Measurements from ENCODE around the gene KIAA1328.
"Not testable (repeated sequence)": the region's sequence is repeated elsewhere in the genome, so short reads cannot be mapped to it uniquely, and the experiment has no call there.

- TF ChIP-seq, protein P1, sequence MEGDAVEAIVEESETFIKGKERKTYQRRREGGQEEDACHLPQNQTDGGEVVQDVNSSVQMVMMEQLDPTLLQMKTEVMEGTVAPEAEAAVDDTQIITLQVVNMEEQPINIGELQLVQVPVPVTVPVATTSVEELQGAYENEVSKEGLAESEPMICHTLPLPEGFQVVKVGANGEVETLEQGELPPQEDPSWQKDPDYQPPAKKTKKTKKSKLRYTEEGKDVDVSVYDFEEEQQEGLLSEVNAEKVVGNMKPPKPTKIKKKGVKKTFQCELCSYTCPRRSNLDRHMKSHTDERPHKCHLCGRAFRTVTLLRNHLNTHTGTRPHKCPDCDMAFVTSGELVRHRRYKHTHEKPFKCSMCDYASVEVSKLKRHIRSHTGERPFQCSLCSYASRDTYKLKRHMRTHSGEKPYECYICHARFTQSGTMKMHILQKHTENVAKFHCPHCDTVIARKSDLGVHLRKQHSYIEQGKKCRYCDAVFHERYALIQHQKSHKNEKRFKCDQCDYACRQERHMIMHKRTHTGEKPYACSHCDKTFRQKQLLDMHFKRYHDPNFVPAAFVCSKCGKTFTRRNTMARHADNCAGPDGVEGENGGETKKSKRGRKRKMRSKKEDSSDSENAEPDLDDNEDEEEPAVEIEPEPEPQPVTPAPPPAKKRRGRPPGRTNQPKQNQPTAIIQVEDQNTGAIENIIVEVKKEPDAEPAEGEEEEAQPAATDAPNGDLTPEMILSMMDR (IDR thresholded peaks at IDR 0.05; ENCODE audit: insufficient read depth, low read length), result not testable (repeated sequence)
- not testable (repeated sequence) for TF ChIP-seq POLR2AphosphoS5 (IDR thresholded peaks at IDR 0.05; ENCODE audit: low read depth); SPI1 (IDR thresholded peaks at IDR 0.05; ENCODE audit: borderline replicate concordance, low read depth)
- TF ChIP-seq, protein P2, sequence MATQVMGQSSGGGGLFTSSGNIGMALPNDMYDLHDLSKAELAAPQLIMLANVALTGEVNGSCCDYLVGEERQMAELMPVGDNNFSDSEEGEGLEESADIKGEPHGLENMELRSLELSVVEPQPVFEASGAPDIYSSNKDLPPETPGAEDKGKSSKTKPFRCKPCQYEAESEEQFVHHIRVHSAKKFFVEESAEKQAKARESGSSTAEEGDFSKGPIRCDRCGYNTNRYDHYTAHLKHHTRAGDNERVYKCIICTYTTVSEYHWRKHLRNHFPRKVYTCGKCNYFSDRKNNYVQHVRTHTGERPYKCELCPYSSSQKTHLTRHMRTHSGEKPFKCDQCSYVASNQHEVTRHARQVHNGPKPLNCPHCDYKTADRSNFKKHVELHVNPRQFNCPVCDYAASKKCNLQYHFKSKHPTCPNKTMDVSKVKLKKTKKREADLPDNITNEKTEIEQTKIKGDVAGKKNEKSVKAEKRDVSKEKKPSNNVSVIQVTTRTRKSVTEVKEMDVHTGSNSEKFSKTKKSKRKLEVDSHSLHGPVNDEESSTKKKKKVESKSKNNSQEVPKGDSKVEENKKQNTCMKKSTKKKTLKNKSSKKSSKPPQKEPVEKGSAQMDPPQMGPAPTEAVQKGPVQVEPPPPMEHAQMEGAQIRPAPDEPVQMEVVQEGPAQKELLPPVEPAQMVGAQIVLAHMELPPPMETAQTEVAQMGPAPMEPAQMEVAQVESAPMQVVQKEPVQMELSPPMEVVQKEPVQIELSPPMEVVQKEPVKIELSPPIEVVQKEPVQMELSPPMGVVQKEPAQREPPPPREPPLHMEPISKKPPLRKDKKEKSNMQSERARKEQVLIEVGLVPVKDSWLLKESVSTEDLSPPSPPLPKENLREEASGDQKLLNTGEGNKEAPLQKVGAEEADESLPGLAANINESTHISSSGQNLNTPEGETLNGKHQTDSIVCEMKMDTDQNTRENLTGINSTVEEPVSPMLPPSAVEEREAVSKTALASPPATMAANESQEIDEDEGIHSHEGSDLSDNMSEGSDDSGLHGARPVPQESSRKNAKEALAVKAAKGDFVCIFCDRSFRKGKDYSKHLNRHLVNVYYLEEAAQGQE (IDR thresholded peaks at IDR 0.05; ENCODE audit: insufficient replicate concordance, low read depth), result not testable (repeated sequence)
These were observed 80.4 kb downstream of the KIAA1328 start for GRCh38 chr18:36909282-36909681.
